HG02943 (cell line): ENCODE measurements around the gene OR52L1.
A peak's percentile ranks its signal among the peaks of the same experiment; 100 is the strongest.
"Not testable (repeated sequence)": the region's sequence is repeated elsewhere in the genome, so short reads cannot be mapped to it uniquely, and the experiment has no call there.

ENCODE experiments used
- ATAC-seq: cut with Tn5 transposase; IDR thresholded peaks from one replicate; pipeline ENCODE4 v1.9.1; 2021; ENCODE audit warnings: mild to moderate bottlenecking, low read depth, moderate library complexity; ENCODE audit not compliant: unreplicated experiment

OR52L1 gene

GRCh38 chr11:5986885-5987284 lies at the start of gene OR52L1:
Gene OR52L1 (minus strand): TSS chr11:5986985. CDS start chr11:5986930, 55 bp downstream.
- ATAC-seq = no peak

- ATAC-seq = no peak
Measured at GRCh38 chr11:6030708-6031405, 44.1 kb upstream of the OR52L1 start, which contains the start of gene OR56A1. Gene OR56A1 (minus strand): TSS chr11:6030758. CDS start chr11:6027692, 3,066 bp downstream.

GRCh38 chr11:6027501-6027900 lies 40.7 kb upstream of the OR52L1 start:
- ATAC-seq = no peak

GRCh38 chr11:6025056-6025455 lies 38.3 kb upstream of the OR52L1 start:
- no peak for ATAC-seq

GRCh38 chr11:6022956-6023355 lies 36.2 kb upstream of the OR52L1 start:
- ATAC-seq = peak; percentile 69

- ATAC-seq = no peak
Measured at GRCh38 chr11:6013042-6013441, 26.3 kb upstream of the OR52L1 start.

GRCh38 chr11:6012035-6012668 lies 25.4 kb upstream of the OR52L1 start:
- no peak for ATAC-seq

GRCh38 chr11:6006846-6007245 lies 20.1 kb upstream of the OR52L1 start, which contains the start of gene OR56A4:
Gene OR56A4 (minus strand): TSS chr11:6006946. CDS start chr11:6002992, 3,954 bp downstream.
- no peak for ATAC-seq

- no peak for ATAC-seq
Measured at GRCh38 chr11:6006395-6006794, 19.6 kb upstream of the OR52L1 start.

- no peak for ATAC-seq
Measured at GRCh38 chr11:6002202-6002699, 15.5 kb upstream of the OR52L1 start.

GRCh38 chr11:5994791-5995190 lies 8.0 kb upstream of the OR52L1 start:
- ATAC-seq = no peak

- no peak for ATAC-seq
Measured at GRCh38 chr11:5992604-5993251, 5.9 kb upstream of the OR52L1 start.

- ATAC-seq = no peak
Measured at GRCh38 chr11:5992150-5992549, 5.4 kb upstream of the OR52L1 start.

- ATAC-seq = no peak
Measured at GRCh38 chr11:5989203-5989602, 2.4 kb upstream of the OR52L1 start.

- no peak for ATAC-seq
Measured at GRCh38 chr11:5983443-5983842, 3.3 kb downstream of the OR52L1 start.

GRCh38 chr11:5973530-5973929 lies 13.3 kb downstream of the OR52L1 start:
- ATAC-seq = no peak

- ATAC-seq = no peak
Measured at GRCh38 chr11:5968394-5968793, 18.4 kb downstream of the OR52L1 start, which contains the start of gene OR56A5. Gene OR56A5 (minus strand): TSS chr11:5968494. CDS start chr11:5968494, 0 bp downstream.

- ATAC-seq = no peak
Measured at GRCh38 chr11:5967708-5968107, 19.1 kb downstream of the OR52L1 start.

GRCh38 chr11:5966958-5967357 lies 19.8 kb downstream of the OR52L1 start:
- no peak for ATAC-seq

GRCh38 chr11:5960704-5961320 lies 26.0 kb downstream of the OR52L1 start:
- ATAC-seq = not testable (repeated sequence)

GRCh38 chr11:5955586-5955985 lies 31.2 kb downstream of the OR52L1 start:
- ATAC-seq = no peak
